D341Med (cell line): ENCODE measurements around the gene SCP2D1.

Experiments
- DNase-seq: peaks from one replicate; pipeline ENCODE4 v3.0.0; 2012; ENCODE audit warnings: low spot score

The SCP2D1 gene

GRCh38 chr20:18815194-18815942 is 1.8 kb downstream of the SCP2D1 start:
- no peak for DNase-seq

- no peak for DNase-seq
These were observed 9.2 kb downstream of the SCP2D1 start for GRCh38 chr20:18822832-18823231.

DNA sequence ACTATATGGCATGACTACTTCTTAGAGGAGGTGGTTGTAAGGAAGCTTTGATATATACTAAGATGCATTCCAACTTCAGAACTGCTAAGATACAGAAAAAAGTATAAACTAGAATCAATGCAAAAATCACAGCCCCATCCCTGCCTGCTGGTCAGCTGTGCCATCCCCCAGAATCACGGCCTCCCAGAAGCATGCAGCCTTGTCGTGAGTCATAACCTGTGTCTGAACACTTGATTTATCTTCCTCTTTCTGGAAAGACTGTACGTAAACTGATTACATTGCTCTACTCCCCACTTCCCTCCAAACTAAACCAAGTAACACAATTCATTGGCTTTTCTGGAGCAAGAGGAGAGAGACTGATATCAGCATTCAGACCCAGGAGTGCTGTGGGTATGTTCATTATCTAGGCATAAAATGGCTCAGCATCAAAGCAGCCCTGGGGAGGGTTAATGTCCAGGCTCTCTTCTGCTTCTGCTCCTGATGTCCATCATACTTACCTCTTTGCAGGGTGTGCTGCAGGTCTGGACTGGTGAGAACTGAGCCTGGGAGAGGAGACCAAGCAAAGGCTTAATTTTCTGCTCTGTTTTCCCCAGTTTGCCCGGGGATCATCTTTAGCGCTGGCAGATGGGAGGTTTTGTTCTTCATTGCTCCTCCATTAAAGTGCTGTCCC is 18.4 kb downstream of the SCP2D1 start:
- no peak for DNase-seq

- DNase-seq = no peak
These were observed 19.1 kb downstream of the SCP2D1 start for GRCh38 chr20:18832546-18833200.

GRCh38 chr20:18835466-18836256 is 22.1 kb downstream of the SCP2D1 start:
- no peak for DNase-seq

GRCh38 chr20:18837718-18838117 is 24.1 kb downstream of the SCP2D1 start:
- no peak for DNase-seq

DNA sequence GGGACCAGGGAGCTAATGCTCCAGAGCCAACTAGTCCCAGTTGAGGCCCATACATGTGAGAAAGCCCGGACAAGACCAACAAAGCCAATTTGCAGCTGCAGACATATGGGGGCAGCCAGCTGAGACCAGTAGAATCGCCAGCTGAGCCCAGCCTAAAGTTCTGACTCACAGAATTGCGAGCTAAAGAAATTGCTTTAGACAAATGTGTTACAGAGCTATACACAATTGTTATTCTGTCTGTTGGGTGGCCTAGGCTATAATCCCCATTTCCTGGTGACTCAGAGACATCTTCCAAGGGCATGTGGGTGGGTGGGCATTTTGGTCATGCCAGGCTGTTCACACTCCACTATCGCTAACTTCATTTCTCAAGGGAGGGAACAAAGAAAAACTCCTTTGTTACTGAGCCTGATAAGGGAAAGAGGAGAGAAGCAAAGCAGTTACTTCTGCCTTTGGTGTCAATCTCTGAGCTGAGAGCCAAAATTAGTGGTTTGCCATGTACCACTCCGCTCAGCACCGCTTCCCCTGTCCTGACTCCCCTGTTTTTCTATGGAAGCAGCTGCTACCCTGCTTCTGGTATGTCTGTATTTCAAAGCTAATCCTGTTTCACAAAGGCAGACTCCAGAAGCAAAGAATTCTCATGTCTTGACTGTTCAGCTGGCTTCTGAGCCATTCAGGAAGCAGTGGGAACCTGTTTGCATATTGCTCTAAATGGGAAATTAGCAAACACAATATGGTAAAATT is 26.1 kb downstream of the SCP2D1 start:
- no peak for DNase-seq

- no peak for DNase-seq
These were observed 26.7 kb downstream of the SCP2D1 start for GRCh38 chr20:18840248-18840645.

DNA sequence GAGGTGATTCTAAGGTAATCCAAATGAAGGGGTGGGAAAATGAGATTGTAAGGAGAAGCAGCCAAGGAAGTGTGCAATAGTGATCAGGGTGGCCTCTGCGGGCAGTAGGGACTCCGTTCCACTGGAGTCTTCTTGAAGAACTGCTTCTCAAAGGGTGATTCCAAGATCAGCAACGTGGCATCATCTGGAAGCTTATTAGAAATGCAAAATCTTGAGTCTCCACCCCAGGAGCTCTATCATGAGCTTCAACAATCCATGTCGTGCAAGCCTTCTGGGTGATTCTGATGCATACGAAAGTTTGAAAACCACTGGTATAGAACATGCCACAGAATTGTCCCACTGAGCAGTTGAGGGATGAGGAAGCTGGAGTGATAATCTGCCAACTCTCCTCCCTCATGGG is 31.4 kb downstream of the SCP2D1 start:
- no peak for DNase-seq

GRCh38 chr20:18847226-18847755 is 33.7 kb downstream of the SCP2D1 start:
- DNase-seq = no peak

DNA sequence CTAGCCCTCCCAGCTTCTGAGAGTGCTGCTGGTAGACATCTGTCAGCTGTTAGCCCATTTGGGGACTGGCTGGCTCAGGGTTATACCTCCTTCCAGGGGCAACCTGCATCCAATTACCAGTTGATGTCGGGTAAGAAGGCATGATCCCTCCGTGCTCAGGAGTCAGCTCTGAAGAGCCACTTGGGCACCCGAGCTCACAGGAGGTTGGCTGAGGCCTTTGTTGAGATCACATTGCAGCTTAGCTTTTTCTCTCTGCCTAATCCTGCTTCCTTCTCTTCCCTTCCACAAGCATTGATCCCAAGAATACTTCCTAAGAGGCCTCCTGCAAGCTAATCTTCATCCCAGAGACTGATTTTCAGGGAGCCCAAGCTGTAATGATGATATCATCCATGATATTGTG is 35.5 kb downstream of the SCP2D1 start:
- no peak for DNase-seq

- DNase-seq = no peak
These were observed 38.0 kb downstream of the SCP2D1 start for GRCh38 chr20:18851629-18852028.

GRCh38 chr20:18852318-18852717 is 38.7 kb downstream of the SCP2D1 start:
- no peak for DNase-seq

GRCh38 chr20:18853216-18853615 is 39.6 kb downstream of the SCP2D1 start:
- DNase-seq = no peak

- DNase-seq = no peak
These were observed 40.5 kb downstream of the SCP2D1 start for GRCh38 chr20:18853946-18854646.

GRCh38 chr20:18855882-18856281 is 42.3 kb downstream of the SCP2D1 start:
- no peak for DNase-seq

GRCh38 chr20:18856873-18857272 is 43.3 kb downstream of the SCP2D1 start:
- DNase-seq = no peak

GRCh38 chr20:18857640-18858039 is 44.1 kb downstream of the SCP2D1 start:
- DNase-seq = no peak

DNA sequence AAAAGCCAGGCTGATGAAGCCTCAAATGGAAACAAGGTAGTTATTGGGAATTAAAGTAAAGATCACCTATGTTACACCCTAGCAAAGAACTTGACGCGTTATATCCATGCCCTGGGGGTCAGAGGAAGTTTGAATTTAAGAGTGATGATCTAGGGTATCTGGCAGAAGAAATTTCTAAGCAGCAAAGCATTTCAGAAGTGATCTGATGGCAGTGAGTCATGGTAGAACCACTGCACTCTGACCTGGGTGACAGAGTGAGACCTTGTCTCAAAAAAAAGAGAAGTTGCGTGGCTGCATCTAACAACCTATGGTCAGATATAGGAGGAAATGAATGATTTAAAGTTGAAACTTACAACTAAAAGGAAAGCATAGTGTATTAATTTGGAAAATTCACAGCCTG is 45.2 kb downstream of the SCP2D1 start:
- no peak for DNase-seq
